Left hindlimb (tissue), 1 donor: ENCODE results near the gene STING1.

Source experiments
- DNase-seq: peaks from one replicate; pipeline ENCODE4 v3.0.0-alpha.2; 2018

STING1 gene

DNA sequence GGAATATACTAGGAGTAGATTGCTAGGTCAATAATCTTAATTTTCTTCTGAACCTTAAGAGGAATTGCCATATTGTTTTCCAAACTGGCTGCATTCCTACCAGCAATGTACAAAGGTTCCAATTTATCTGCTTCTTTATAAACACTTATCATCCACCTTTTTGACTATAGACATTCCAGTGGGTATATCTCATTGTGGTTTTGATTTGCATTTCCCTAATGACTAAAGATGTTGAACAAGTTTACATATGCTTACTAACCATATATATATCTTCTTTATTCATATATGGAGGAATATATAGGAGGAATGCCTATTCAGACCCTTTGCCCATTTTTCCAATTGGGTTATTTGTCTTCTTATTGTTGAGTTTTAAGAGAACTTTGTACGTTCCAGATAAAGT is 50.9 kb downstream of the STING1 start:
- DNase-seq = no peak

DNA sequence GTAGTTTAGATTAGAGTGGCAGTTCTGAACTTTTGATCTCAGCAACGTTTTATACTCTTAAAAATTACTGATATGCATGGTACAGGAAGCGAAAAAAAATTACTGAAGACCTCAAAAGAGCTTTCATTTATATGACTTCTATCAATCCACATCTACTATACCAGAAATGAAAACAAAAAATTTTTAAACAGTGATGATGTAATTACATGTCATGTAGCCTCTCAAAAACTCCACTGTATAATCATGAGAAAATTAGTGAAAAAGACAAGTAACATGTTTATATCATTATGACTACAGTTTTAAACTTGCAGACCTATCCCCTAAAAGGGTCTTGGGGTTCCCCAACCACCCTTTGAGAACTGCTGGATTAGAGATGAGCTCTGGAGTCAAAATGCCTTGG is 52.5 kb downstream of the STING1 start:
- no peak for DNase-seq

DNA sequence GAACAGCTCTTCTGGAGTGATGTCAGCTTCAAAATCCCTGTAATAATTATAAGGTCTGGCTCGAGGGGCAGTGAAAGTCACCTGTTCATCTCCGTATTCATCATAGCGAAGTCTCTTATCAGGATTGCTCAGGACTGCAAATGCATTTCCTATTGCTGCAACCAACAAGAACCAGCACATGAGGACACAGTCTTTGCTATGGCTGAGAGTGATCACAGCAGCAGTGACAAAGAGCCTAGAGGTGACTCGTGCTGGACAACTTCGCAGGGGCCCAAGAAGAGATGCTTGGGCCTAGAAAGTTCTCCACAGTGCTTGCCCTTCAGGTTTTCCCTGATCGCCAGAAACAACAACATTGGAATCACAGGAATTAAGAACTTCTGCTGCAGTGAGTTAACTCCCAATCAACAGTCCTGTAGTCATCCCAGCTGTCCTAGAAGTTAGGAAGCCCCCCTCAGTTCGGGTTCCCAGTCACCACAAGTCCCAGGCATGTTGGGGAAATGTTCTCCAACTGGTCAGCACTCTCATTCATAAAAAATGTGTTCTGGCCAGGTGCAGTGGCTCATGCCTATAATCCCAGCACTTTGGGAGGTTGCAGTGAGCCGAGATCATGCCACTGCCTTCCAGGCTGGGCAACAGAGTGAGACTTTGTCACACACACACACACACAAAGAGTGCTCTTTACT is 56.2 kb downstream of the STING1 start:
- no peak for DNase-seq
